IMR-90 (cell line): ENCODE measurements around the gene TBRG4. TPM values are rescaled to one million over a fixed set of nuclear protein-coding genes. Genes with fewer than 3 reads are reported as not detected.

Source experiments
- ATAC-seq: fragments of 200-7000 bp; cut with Tn5 transposase; 2 replicates; pipeline ENCODE4 v1.9.1; 2020; ENCODE audit warnings: low read depth, mild to moderate bottlenecking, moderate library complexity
- BruUV-seq: library from RNA; stranded (reverse); fragments of 400-500 nt; replicated peaks from 2 replicates; lab custom pipeline; 2021; lab: Mats Ljungman, UMichigan
- CTCF ChIA-PET: fragments of 300-600 bp; formaldehyde crosslinking; extraction: SDS; loops from one replicate; lab custom pipeline; 2021; ENCODE audit warnings: antibody characterized with exemption; lab: Yijun Ruan, JAX
- POLR2A ChIA-PET: fragments of 300-600 bp; sonication (Branson Sonifier 250); formaldehyde crosslinking; loops from one replicate; lab custom pipeline; 2022; ENCODE audit warnings: antibody characterized with exemption; ENCODE audit not compliant: unreplicated experiment; lab: Charles Lee
- DNase-seq: peaks from one replicate; pipeline ENCODE4 v3.0.0; 2013
- H2AFZ ChIP-seq: replicated peaks from 2 replicates; pipeline ENCODE3; 2013; ENCODE audit warnings: low read length, mild to moderate bottlenecking; ENCODE audit not compliant: poor library complexity
- H2AK5ac ChIP-seq: 2 replicates; pipeline ENCODE4 v1.6.1; 2013; ENCODE audit warnings: low read depth, low read length, inconsistent platforms
- H2AK9ac ChIP-seq: replicated peaks from 2 replicates; pipeline ENCODE3; 2013; ENCODE audit warnings: mild to moderate bottlenecking, low read depth, low read length, moderate library complexity; ENCODE audit not compliant: poor library complexity
- H2BK120ac ChIP-seq: 2 replicates; pipeline ENCODE4 v1.6.1; 2013; ENCODE audit warnings: low read depth, low read length, inconsistent platforms
- H2BK15ac ChIP-seq: 3 replicates; pipeline ENCODE4 v1.6.1; 2013; ENCODE audit warnings: low read depth, low read length, inconsistent platforms
- H2BK20ac ChIP-seq: 2 replicates; pipeline ENCODE4 v1.6.1; 2013; ENCODE audit warnings: low read depth, mild to moderate bottlenecking, inconsistent platforms, low read length, moderate library complexity
- H2BK5ac ChIP-seq: 2 replicates; pipeline ENCODE4 v1.6.1; 2013; ENCODE audit warnings: mild to moderate bottlenecking, low read depth, low read length, inconsistent platforms; ENCODE audit not compliant: poor library complexity, severe bottlenecking
- H3K14ac ChIP-seq: replicated peaks from 2 replicates; pipeline ENCODE4 v1.6.1; 2013; ENCODE audit warnings: low read depth, low read length, inconsistent platforms
- H3K18ac ChIP-seq: 2 replicates; pipeline ENCODE4 v1.6.1; 2013; ENCODE audit warnings: low read depth, low read length, control low read depth
- H3K23ac ChIP-seq: 2 replicates; pipeline ENCODE4 v1.6.1; 2013; ENCODE audit warnings: low read depth, low read length, inconsistent platforms
- H3K27ac ChIP-seq: 2 replicates; pipeline ENCODE4 v1.5.1; 2013; ENCODE audit warnings: mild to moderate bottlenecking, control low read depth, low read length; ENCODE audit not compliant: insufficient read depth
- H3K27me3 ChIP-seq: 2 replicates; pipeline ENCODE4 v1.6.1; 2013; ENCODE audit warnings: low read length; ENCODE audit not compliant: control insufficient read depth, insufficient read depth
- H3K36me3 ChIP-seq: 2 replicates; pipeline ENCODE4 v1.6.1; 2013; ENCODE audit warnings: low read length, mixed read lengths; ENCODE audit not compliant: control insufficient read depth, insufficient read depth
- H3K4ac ChIP-seq: 2 replicates; pipeline ENCODE4 v1.6.1; 2013; ENCODE audit warnings: low read depth, low read length, inconsistent platforms
- H3K4me1 ChIP-seq: 2 replicates; pipeline ENCODE4 v1.6.1; 2013; ENCODE audit warnings: low read length, mixed read lengths; ENCODE audit not compliant: control insufficient read depth, insufficient read depth
- H3K4me2 ChIP-seq: 2 replicates; pipeline ENCODE4 v1.6.1; 2013; ENCODE audit warnings: low read depth, mild to moderate bottlenecking, control low read depth, low read length, moderate library complexity
- H3K4me3 ChIP-seq: 2 replicates; pipeline ENCODE4 v1.5.1; 2013; ENCODE audit warnings: low read depth, mild to moderate bottlenecking, control low read depth, low read length, moderate library complexity; ENCODE audit not compliant: insufficient read depth
- H3K56ac ChIP-seq: 2 replicates; pipeline ENCODE4 v1.6.1; 2013; ENCODE audit warnings: low read length, inconsistent platforms; ENCODE audit not compliant: insufficient read depth; ENCODE audit errors: extremely low read depth
- H3K79me1 ChIP-seq, 2 experiments: 2 replicates each; pipeline ENCODE4 v1.6.1; 2013; ENCODE audit warnings: low read length in 2 of 2, inconsistent platforms in 1 of 2, low read depth in 1 of 2
- H3K9ac ChIP-seq: 2 replicates; pipeline ENCODE4 v1.6.1; 2013; ENCODE audit warnings: low read depth, low read length, control low read depth
- H3K9me1 ChIP-seq: 2 replicates; pipeline ENCODE4 v1.6.1; 2013; ENCODE audit warnings: low read length, inconsistent platforms; ENCODE audit not compliant: insufficient read depth
- H3K9me3 ChIP-seq: 2 replicates; pipeline ENCODE4 v1.6.1; 2013; ENCODE audit warnings: low read length; ENCODE audit not compliant: control insufficient read depth, insufficient read depth
- H4K20me1 ChIP-seq: 2 replicates; pipeline ENCODE4 v1.6.1; 2013; ENCODE audit warnings: low read length, inconsistent platforms; ENCODE audit not compliant: insufficient read depth
- H4K5ac ChIP-seq: 2 replicates; pipeline ENCODE4 v1.6.1; 2013; ENCODE audit warnings: mild to moderate bottlenecking, low read depth, low read length, control low read depth
- H4K8ac ChIP-seq, 2 experiments: 2 replicates each; pipeline ENCODE4 v1.6.1; 2013; ENCODE audit warnings: low read depth in 2 of 2, low read length in 2 of 2, control low read depth in 1 of 2, inconsistent platforms in 1 of 2
- H4K91ac ChIP-seq: 2 replicates; pipeline ENCODE4 v1.6.1; 2013; ENCODE audit warnings: low read depth, low read length, inconsistent platforms; ENCODE audit not compliant: insufficient read depth
- BHLHE40 ChIP-seq: fragments of 150-350 bp; IDR thresholded peaks from 2 replicates; pipeline ENCODE4 v1.6.1; 2016; ENCODE audit warnings: mild to moderate bottlenecking, low read depth, low read length
- CEBPB ChIP-seq: IDR thresholded peaks from 2 replicates; pipeline ENCODE4 v1.6.1; 2012; ENCODE audit warnings: low read depth, low read length, improper control_type of control experiment
- CHD1 ChIP-seq: IDR thresholded peaks from 2 replicates; pipeline ENCODE4 v1.6.1; 2012; ENCODE audit warnings: low read depth, low read length, improper control_type of control experiment
- CTCF ChIP-seq: conservative IDR thresholded peaks from 2 replicates; pipeline ENCODE4 v1.5.1; 2012; ENCODE audit warnings: mild to moderate bottlenecking, low read depth, low read length, improper control_type of control experiment
- ELK1 ChIP-seq: fragments of 150-350 bp; IDR thresholded peaks from 2 replicates; pipeline ENCODE4 v1.6.1; 2016; ENCODE audit warnings: low read depth, mild to moderate bottlenecking, low read length, moderate library complexity, borderline replicate concordance
- FOS ChIP-seq: fragments of 150-350 bp; IDR thresholded peaks from 2 replicates; pipeline ENCODE4 v1.6.1; 2016; ENCODE audit warnings: low read depth, low read length
- MAFK ChIP-seq: IDR thresholded peaks from 2 replicates; pipeline ENCODE4 v1.6.1; 2012; ENCODE audit warnings: low read depth, low read length, improper control_type of control experiment
- MXI1 ChIP-seq: IDR thresholded peaks from 2 replicates; pipeline ENCODE4 v1.6.1; 2012; ENCODE audit warnings: low read depth, mild to moderate bottlenecking, low read length, moderate library complexity, borderline replicate concordance
- POLR2A ChIP-seq: IDR thresholded peaks from 2 replicates; pipeline ENCODE4 v1.6.1; 2012; ENCODE audit warnings: mild to moderate bottlenecking, low read depth, low read length
- RCOR1 ChIP-seq: IDR thresholded peaks from 2 replicates; pipeline ENCODE4 v1.6.1; 2012; ENCODE audit warnings: mild to moderate bottlenecking, low read length, improper control_type of control experiment; ENCODE audit not compliant: insufficient replicate concordance
- RFX5 ChIP-seq: IDR thresholded peaks from 2 replicates; pipeline ENCODE4 v1.8.0; 2012; ENCODE audit warnings: low read depth, mild to moderate bottlenecking, low read length, moderate library complexity
- WGBS, 2 experiments: methylation state at CpG; one replicate each; pipeline versions ENCODE4 v1.1.5 to v1.1.7; 2013; ENCODE audit warnings: missing lambda C conversion rate in 2 of 2; ENCODE audit not compliant: insufficient read length in 1 of 2; ENCODE audit errors: extremely low coverage in 2 of 2; 5-methylcytosine and 5-hydroxymethylcytosine counted together
- dilution Hi-C: fragments of 300-500 bp; cut with HindIII; formaldehyde crosslinking; loops from one replicate; pipeline ENCODE4 v1.14.3; 2018; ENCODE audit warnings: low sequenced_read_pairs; ENCODE audit not compliant: unreplicated experiment
- in situ Hi-C: fragments of 300-500 bp; cut with MboI; formaldehyde crosslinking; loops from 3 replicates; pipeline ENCODE4 v1.14.3; 2019; ENCODE audit warnings: low sequenced_read_pairs, inconsistent platforms, mixed read lengths
- intact Hi-C: fragments of 100-400 bp; cut with micrococcal nuclease; formaldehyde crosslinking; loops from 2 replicates; pipeline ENCODE4 v1.10.0; 2022
- polyA plus RNA-seq, 3 experiments: library from polyadenylated mRNA; depleted of rRNA; stranded (reverse); fragments of >200 nt; gene quantifications; 2 replicates each; pipeline ENCODE4 v1.2.3, GENCODE V29; 2012; ENCODE audit warnings: low replicate concordance in 1 of 3
- total RNA-seq: library from RNA; depleted of rRNA; stranded (reverse); fragments of >200 nt; gene quantifications from 2 replicates; pipeline ENCODE4 v1.2.3, GENCODE V29; 2012

TBRG4 gene
- total and polyA plus RNA-seq, 2 of the 4 experiments (the other 2 are of a cell fraction), result 71.6 to 77.6 TPM

GRCh38 chr7:45100761-45101480 lies 10.6 kb downstream of the TBRG4 start:
- Histone ChIP-seq H3K23ac (no peak overlapping the region), H3K4me1 (no peaks in the 10 kb centered on the region), H3K14ac (no peak overlapping the region), H4K20me1 (peaks cover 12% of the 10 kb centered on the region), H3K18ac (no peak overlapping the region), H3K27ac (no peak overlapping the region), H2AK5ac (no peak overlapping the region), H2BK20ac (no peak overlapping the region), H3K79me1 (peaks cover 17 to 23% of the 10 kb centered on the region in 2 experiments), H2BK15ac (no peak overlapping the region), H3K27me3 (no peaks in the 10 kb centered on the region), H3K56ac (no peak overlapping the region), H2AFZ (no peak overlapping the region), H4K91ac (no peak overlapping the region), H3K9ac (no peak overlapping the region), H4K8ac (no peak overlapping the region), H3K4ac (no peak overlapping the region), H3K4me2 (no peak overlapping the region), H2AK9ac (no peak overlapping the region), H3K4me3 (no peak overlapping the region), H2BK120ac (no peak overlapping the region), H2BK5ac (no peak overlapping the region), H4K5ac (no peak overlapping the region), H3K9me1 (no peaks in the 10 kb centered on the region; the same call in 1 of the 2 replicates), H3K36me3 (peaks cover 71% of the 10 kb centered on the region), H3K9me3 (no peaks in the 10 kb centered on the region)
- in situ Hi-C loops, result no loop called here
- no peak for DNase-seq
- dilution Hi-C loops, result no loop called here
- no TSS peak for BruUV-seq
- WGBS, 2 experiments, result 96% methylated on average over 4 of the region's 13 CpGs; no CpG with 5 or more reads in 1 of the 2 experiments
- no peak for ATAC-seq
- TF ChIP-seq MAFK (no peak), CHD1 (no peak), ELK1 (no peak), POLR2A (no peak), MXI1 (no peak), CTCF (no peak), RFX5 (no peak), BHLHE40 (no peak), FOS (no peak), CEBPB (no peak), RCOR1 (no peak)
- intact Hi-C loops, result no loop called here
- CTCF ChIA-PET, result interaction anchor here (0.9 kb wide), 1 partner anchor 16 kb away, joined by 3 read pairs; no protein-coding TSS in a partner anchor
- POLR2A ChIA-PET, result no interaction called here
